Measurements from ENCODE around the gene JAKMIP1.

Gene JAKMIP1

DNA sequence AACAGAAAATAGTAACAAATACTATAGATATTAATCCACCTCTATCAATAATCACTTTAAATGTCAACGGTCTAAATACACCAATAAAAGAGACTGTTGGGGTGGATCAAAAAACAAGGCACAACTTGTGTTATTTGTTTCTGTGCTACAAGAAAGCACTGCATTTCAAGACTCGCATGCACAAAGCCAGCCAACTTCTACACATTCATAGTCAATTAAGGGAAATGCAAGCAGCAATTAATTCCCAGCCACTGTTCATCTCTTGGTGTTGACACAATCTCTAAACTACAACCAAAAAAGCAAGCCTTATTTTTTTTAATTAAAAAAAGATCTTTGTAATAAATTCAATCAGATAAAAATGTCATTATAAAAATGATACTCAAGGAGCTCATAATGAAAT lies 67.6 kb downstream of the JAKMIP1 start:
- TF ChIP-seq NFRKB (IDR thresholded peaks at IDR 0.05) = no peak
- no peak for TF ChIP-seq SP1 (IDR thresholded peaks at IDR 0.05)
- CTCF ChIA-PET = interaction anchor here (0.6 kb wide), 1 partner anchor 44 kb away, joined by 3 read pairs; no protein-coding TSS in a partner anchor
- DNase-seq (ENCODE audit: extremely low spot score) = no peak
- POLR2A ChIA-PET = no interaction called here

DNA sequence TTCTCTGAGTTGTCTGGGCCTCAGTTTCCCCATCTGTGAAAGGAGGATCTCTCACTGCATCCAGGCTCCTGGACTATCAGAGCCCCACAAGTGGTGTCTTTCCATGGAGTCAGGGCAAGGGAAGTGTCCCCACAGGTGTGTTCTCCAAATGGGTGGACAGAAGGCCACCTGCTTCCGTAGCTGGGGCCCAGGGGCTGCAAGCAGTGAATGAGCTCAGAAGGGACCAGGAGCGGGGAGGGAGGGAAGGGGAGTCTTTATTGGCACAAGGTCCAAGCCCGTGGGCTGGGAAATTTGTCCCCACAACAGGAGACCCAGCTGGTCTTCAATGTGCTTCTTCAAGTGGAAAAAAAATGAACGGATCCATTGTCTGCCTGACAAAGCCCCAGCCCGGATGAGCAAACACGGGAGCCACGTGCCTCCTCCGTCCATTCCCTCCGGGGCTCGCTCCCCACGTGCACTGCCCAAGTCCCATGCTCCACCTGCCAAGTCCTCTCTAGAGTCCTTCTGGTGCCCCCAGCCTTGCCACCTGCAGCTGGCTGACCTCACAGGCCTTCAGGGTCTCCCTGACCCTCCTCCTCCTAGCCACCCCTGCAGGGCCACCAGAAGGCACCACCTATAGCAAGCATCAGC lies 72.0 kb downstream of the JAKMIP1 start:
- no peak for DNase-seq (ENCODE audit: extremely low spot score)
- ChIA-PET CTCF (no interaction called here), POLR2A (no interaction called here)
- TF ChIP-seq ARNT (IDR thresholded peaks at IDR 0.05) = no peak
- no peak for TF ChIP-seq BHLHE40 (IDR thresholded peaks at IDR 0.05; ENCODE audit: borderline replicate concordance)
- TF ChIP-seq ELF4 (IDR thresholded peaks at IDR 0.05) = no peak
- TF ChIP-seq LEF1 (IDR thresholded peaks at IDR 0.05; ENCODE audit: borderline replicate concordance) = no peak
- no peak for TF ChIP-seq SUZ12 (IDR thresholded peaks at IDR 0.05)
- no peak for TF ChIP-seq FOXK2 (IDR thresholded peaks at IDR 0.05)
- TF ChIP-seq SP1 (IDR thresholded peaks at IDR 0.05) = no peak
- no peak for TF ChIP-seq HDGF (IDR thresholded peaks at IDR 0.05; ENCODE audit: borderline replicate concordance)
- TF ChIP-seq TARDBP (IDR thresholded peaks at IDR 0.05) = no peak
- TF ChIP-seq, protein P1, sequence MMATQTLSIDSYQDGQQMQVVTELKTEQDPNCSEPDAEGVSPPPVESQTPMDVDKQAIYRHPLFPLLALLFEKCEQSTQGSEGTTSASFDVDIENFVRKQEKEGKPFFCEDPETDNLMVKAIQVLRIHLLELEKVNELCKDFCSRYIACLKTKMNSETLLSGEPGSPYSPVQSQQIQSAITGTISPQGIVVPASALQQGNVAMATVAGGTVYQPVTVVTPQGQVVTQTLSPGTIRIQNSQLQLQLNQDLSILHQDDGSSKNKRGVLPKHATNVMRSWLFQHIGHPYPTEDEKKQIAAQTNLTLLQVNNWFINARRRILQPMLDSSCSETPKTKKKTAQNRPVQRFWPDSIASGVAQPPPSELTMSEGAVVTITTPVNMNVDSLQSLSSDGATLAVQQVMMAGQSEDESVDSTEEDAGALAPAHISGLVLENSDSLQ (IDR thresholded peaks at IDR 0.05) = no peak
- no peak for TF ChIP-seq L3MBTL2 (conservative IDR thresholded peaks at IDR 0.05)
- no peak for TF ChIP-seq NFRKB (IDR thresholded peaks at IDR 0.05)
- TF ChIP-seq FOXA1 (IDR thresholded peaks at IDR 0.05) = no peak
- no peak for TF ChIP-seq ZNF384 (IDR thresholded peaks at IDR 0.05)
- TF ChIP-seq FOXM1 (IDR thresholded peaks at IDR 0.05; ENCODE audit: borderline replicate concordance) = no peak
- no peak for TF ChIP-seq CTBP1 (IDR thresholded peaks at IDR 0.05; ENCODE audit: borderline replicate concordance)

DNA sequence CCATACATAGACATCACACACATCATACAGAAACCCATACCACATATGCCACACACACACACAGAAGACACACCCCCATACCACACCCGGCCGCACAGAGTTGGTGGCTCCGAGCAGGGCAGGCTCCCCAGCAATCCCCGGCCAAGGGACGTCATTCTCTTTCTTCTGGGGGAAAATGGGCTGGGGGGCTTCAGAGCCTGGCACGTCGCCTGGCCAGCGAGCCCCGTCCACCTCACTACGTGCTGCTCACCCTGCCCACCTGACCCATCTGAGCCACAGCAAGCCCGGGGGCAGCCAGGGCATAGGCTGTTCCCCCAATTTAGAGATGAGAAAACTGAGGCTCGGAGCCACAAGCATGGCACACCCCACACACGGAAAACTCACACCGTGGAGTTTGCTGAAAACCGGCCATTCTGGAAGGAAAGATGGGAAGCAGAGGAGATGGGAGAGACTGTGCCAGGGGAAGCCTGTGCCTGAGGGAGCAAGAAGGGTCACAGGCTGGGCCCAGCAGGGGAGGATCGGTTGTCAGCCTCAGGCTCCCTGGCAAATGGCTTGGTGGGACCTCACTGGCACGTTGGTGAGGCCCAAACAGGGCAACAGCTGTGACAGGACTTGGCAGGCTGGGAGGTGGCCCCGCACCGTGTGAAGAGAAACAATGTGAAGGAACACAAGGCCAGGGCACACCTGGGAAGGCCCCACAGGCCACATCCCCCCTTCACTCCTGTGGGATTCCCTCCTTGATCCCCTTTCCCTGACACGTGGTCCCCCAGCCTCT lies 73.2 kb downstream of the JAKMIP1 start:
- no peak for DNase-seq (ENCODE audit: extremely low spot score)
- ChIA-PET POLR2A (no interaction called here), CTCF (no interaction called here)
- TF ChIP-seq FOXA1 (IDR thresholded peaks at IDR 0.05) = no peak

DNA sequence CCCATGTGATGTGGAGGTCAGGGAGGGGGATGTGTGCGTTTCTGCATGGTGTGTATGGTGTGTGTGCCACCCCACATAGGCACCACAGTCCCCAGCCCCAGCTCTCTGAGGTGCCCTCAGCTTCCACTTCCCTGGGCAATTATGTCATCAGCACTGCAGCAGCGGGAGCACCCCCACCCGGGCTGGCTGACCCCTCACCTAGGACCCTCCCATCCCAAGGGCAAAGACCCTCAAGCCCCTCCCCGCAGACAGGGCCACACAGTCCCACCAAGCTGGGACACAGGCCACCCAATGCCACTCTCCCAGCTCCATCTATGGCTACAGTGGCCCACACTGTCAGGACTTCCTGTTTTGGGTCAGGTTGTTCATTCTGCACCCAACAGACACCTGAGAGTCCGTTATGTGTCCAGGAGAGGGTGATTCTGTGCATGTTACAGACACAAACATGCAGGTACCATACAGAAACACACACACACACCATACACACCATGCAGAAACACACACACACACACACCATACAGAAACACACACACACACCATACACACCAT lies 75.2 kb downstream of the JAKMIP1 start:
- POLR2A ChIA-PET = no interaction called here
- no peak for DNase-seq (ENCODE audit: extremely low spot score)
- CTCF ChIA-PET = no interaction called here
- no peak for TF ChIP-seq ELF4 (IDR thresholded peaks at IDR 0.05)
- TF ChIP-seq L3MBTL2 (conservative IDR thresholded peaks at IDR 0.05) = no peak
- TF ChIP-seq SUZ12 (IDR thresholded peaks at IDR 0.05) = no peak
- TF ChIP-seq LEF1 (IDR thresholded peaks at IDR 0.05; ENCODE audit: borderline replicate concordance) = no peak
- TF ChIP-seq ZNF384 (IDR thresholded peaks at IDR 0.05) = no peak
- TF ChIP-seq BHLHE40 (IDR thresholded peaks at IDR 0.05; ENCODE audit: borderline replicate concordance) = no peak
- TF ChIP-seq ARNT (IDR thresholded peaks at IDR 0.05) = no peak
- no peak for TF ChIP-seq HDGF (IDR thresholded peaks at IDR 0.05; ENCODE audit: borderline replicate concordance)
- TF ChIP-seq, protein P1 (IDR thresholded peaks at IDR 0.05) = no peak
- TF ChIP-seq NFRKB (IDR thresholded peaks at IDR 0.05) = no peak
- no peak for TF ChIP-seq FOXK2 (IDR thresholded peaks at IDR 0.05)
- no peak for TF ChIP-seq FOXM1 (IDR thresholded peaks at IDR 0.05; ENCODE audit: borderline replicate concordance)
- TF ChIP-seq CTBP1 (IDR thresholded peaks at IDR 0.05; ENCODE audit: borderline replicate concordance) = no peak
- TF ChIP-seq FOXA1 (IDR thresholded peaks at IDR 0.05) = no peak
- no peak for TF ChIP-seq SP1 (IDR thresholded peaks at IDR 0.05)
- no peak for TF ChIP-seq TARDBP (IDR thresholded peaks at IDR 0.05)

DNA sequence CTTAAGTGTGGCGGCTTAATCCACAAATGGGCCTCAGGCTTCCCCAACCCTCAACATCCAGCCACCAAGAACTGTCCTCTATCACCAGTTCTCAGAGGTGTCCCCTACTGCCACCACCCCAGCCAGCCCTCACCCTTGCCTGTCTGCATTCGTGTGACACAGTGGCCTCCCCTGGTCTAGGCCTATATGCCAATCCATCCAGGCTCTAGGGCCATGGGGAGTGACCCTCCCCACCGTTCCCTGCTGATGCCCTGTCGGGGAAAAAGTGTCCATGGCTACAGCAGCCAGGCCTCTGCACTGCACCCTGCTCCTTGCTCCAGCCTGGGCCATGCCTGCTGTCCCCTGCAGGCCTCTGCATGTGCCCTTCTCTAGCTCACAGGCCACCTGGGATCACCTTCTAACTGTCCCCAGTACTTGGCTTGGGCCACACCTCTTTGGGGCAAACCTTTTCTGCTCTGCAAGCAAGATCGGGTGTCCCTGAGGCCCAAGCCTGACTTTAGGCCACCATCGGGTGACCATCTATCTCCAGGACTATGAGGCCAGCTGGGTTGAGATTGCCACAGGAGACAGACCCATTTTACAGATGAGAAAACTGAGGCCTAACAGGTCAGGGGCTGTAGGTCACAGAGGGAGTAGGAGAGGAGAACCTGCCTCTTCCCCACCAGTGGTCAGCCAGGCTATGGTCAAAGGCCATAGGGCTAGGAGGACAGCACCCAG lies 75.8 kb downstream of the JAKMIP1 start:
- DNase-seq (ENCODE audit: extremely low spot score) = no peak
- TF ChIP-seq ZNF384 (IDR thresholded peaks at IDR 0.05) (no peak), ELF4 (IDR thresholded peaks at IDR 0.05) (no peak), ARNT (IDR thresholded peaks at IDR 0.05) (no peak), TARDBP (IDR thresholded peaks at IDR 0.05) (no peak), NFRKB (IDR thresholded peaks at IDR 0.05) (no peak), FOXK2 (IDR thresholded peaks at IDR 0.05) (no peak), SP1 (IDR thresholded peaks at IDR 0.05) (no peak), L3MBTL2 (conservative IDR thresholded peaks at IDR 0.05) (no peak), CTBP1 (IDR thresholded peaks at IDR 0.05; ENCODE audit: borderline replicate concordance) (no peak), SUZ12 (IDR thresholded peaks at IDR 0.05) (no peak), FOXA1 (IDR thresholded peaks at IDR 0.05) (no peak), FOXM1 (IDR thresholded peaks at IDR 0.05; ENCODE audit: borderline replicate concordance) (no peak), LEF1 (IDR thresholded peaks at IDR 0.05; ENCODE audit: borderline replicate concordance) (no peak), BHLHE40 (IDR thresholded peaks at IDR 0.05; ENCODE audit: borderline replicate concordance) (no peak), HDGF (IDR thresholded peaks at IDR 0.05; ENCODE audit: borderline replicate concordance) (no peak)
- TF ChIP-seq, protein P1 (IDR thresholded peaks at IDR 0.05) = no peak
- CTCF ChIA-PET = no interaction called here
- POLR2A ChIA-PET = no interaction called here
